GM19395 (cell line): ENCODE measurements around the gene RNF217.

Experiments used
- ATAC-seq: cut with Tn5 transposase; IDR thresholded peaks from one replicate; pipeline ENCODE4 v1.9.1; 2021; ENCODE audit warnings: mild to moderate bottlenecking, moderate library complexity; ENCODE audit not compliant: unreplicated experiment

The RNF217 gene

GRCh38 chr6:124987999-124988591, 25.9 kb downstream of the RNF217 start:
- ATAC-seq: no peak

GRCh38 chr6:124989136-124989983, 27.1 kb downstream of the RNF217 start:
- ATAC-seq: no peak

- no peak for ATAC-seq
These were observed 28.8 kb downstream of the RNF217 start for GRCh38 chr6:124990988-124991387.

GRCh38 chr6:124991764-124992295, 29.6 kb downstream of the RNF217 start:
- ATAC-seq: no peak

- ATAC-seq: no peak
These were observed 31.1 kb downstream of the RNF217 start for GRCh38 chr6:124993327-124993726.

- no peak for ATAC-seq
These were observed 32.4 kb downstream of the RNF217 start for GRCh38 chr6:124994648-124995047.

- ATAC-seq: no peak
These were observed 32.9 kb downstream of the RNF217 start for GRCh38 chr6:124995131-124995530.

GRCh38 chr6:124995645-124996325, 33.5 kb downstream of the RNF217 start:
- ATAC-seq: no peak

- no peak for ATAC-seq
These were observed 34.2 kb downstream of the RNF217 start for GRCh38 chr6:124996411-124996810.

GRCh38 chr6:124997196-124997875, 35.1 kb downstream of the RNF217 start:
- no peak for ATAC-seq

- no peak for ATAC-seq
These were observed 37.0 kb downstream of the RNF217 start for GRCh38 chr6:124999105-124999764.

GRCh38 chr6:125001684-125002405, 39.6 kb downstream of the RNF217 start:
- ATAC-seq: no peak

GRCh38 chr6:125002406-125002741, 40.1 kb downstream of the RNF217 start:
- no peak for ATAC-seq

- ATAC-seq: no peak
These were observed 40.8 kb downstream of the RNF217 start for GRCh38 chr6:125003070-125003469.

GRCh38 chr6:125004198-125004597, 42.0 kb downstream of the RNF217 start:
- no peak for ATAC-seq

- ATAC-seq: no peak
These were observed 42.8 kb downstream of the RNF217 start for GRCh38 chr6:125004797-125005595.

GRCh38 chr6:125008261-125008703, 46.0 kb downstream of the RNF217 start:
- no peak for ATAC-seq

- no peak for ATAC-seq
These were observed 46.7 kb downstream of the RNF217 start for GRCh38 chr6:125008957-125009356.

GRCh38 chr6:125009578-125009977, 47.3 kb downstream of the RNF217 start:
- ATAC-seq: no peak
